Measurements from ENCODE around the gene SEC61B. TPM values are rescaled to one million over a fixed set of nuclear protein-coding genes. Genes with fewer than 3 reads are reported as not detected.
A peak's percentile ranks its signal among the peaks of the same experiment; 100 is the strongest.

The SEC61B gene
- 670 TPM for polyA plus RNA-seq (2013, experiment 1 of 2)
- 669 TPM for polyA plus RNA-seq (2013, experiment 2 of 2)

GRCh38 chr9:99221621-99222415 lies at the start of gene SEC61B, which contains the start of gene ALG2:
Gene SEC61B, plus strand, starts transcription at chr9:99222282. Its CDS starts 82 bp downstream, at chr9:99222364.
Gene ALG2, minus strand, starts transcription at chr9:99221942. Its CDS starts 48 bp downstream, at chr9:99221894.
- Histone ChIP-seq H3K18ac (ENCODE audit: low read depth in 1 of 2, low read length in 2 of 2) (peak within 1 kb of the TSS; percentile 97 to 98), H2BK120ac (ENCODE audit: low read depth, low read length) (peak within 1 kb of the TSS; percentile 90), H3K14ac (ENCODE audit: low read length in 2 of 2) (peak within 1 kb of the TSS; percentile 67 to 100), H3K27ac (ENCODE audit: low read length, poor library complexity, severe bottlenecking) (peak within 1 kb of the TSS; percentile 96), H4K8ac (ENCODE audit: low read length) (peak within 1 kb of the TSS; percentile 98), H2AFZ (ENCODE audit: low read depth, low read length) (peak within 1 kb of the TSS; percentile 99), H3K9me3 (ENCODE audit: control insufficient read depth, low read length) (no peaks in the 10 kb centered on the region), H3K23ac (ENCODE audit: low read length in 2 of 2) (peak within 1 kb of the TSS; percentile 72 to 100), H3K79me1 (replicated peaks; ENCODE audit: low read length, poor library complexity, severe bottlenecking) (peaks cover 14% of the 10 kb centered on the region), H2BK12ac (ENCODE audit: low read length in 2 of 2) (peak within 1 kb of the TSS in 1 of 2 experiments; percentile 73), H2BK5ac (ENCODE audit: low read depth, low read length, poor library complexity, severe bottlenecking) (peak within 1 kb of the TSS; percentile 100), H3K36me3 (ENCODE audit: control insufficient read depth in 1 of 2, insufficient read depth in 2 of 2, low read depth in 1 of 2, low read length in 2 of 2) (peaks cover 12 to 53% of the 10 kb centered on the region in 2 experiments), H3K27me3 (ENCODE audit: control insufficient read depth in 1 of 2, insufficient read depth in 1 of 2, low read length in 2 of 2) (no peaks in the 10 kb centered on the region), H3K4me2 (ENCODE audit: low read length, poor library complexity, severe bottlenecking) (peak within 1 kb of the TSS; percentile 74), H4K91ac (ENCODE audit: low read length) (peak within 1 kb of the TSS; percentile 88), H3K4me3 (ENCODE audit: insufficient read depth in 1 of 2, low read depth in 1 of 2, low read length in 2 of 2) (peak within 1 kb of the TSS; percentile 94 to 100), H3K9ac (ENCODE audit: low read length) (peak within 1 kb of the TSS; percentile 99), H3K4me1 (ENCODE audit: control insufficient read depth, insufficient read depth, low read depth, low read length) (peaks cover 4% of the 10 kb centered on the region), H2AK5ac (ENCODE audit: low read length, severe bottlenecking) (peak within 1 kb of the TSS; percentile 72), H2BK15ac (ENCODE audit: low read depth, poor library complexity, severe bottlenecking) (peak within 1 kb of the TSS; percentile 91), H3K4ac (ENCODE audit: low read depth in 1 of 2, low read length in 2 of 2) (peak within 1 kb of the TSS; percentile 83 to 97)
- peak; percentile 97 for DNase-seq
- under 1% methylated on average over 57 of the region's 70 CpGs for WGBS

- Histone ChIP-seq H3K4me2 (ENCODE audit: low read length, poor library complexity, severe bottlenecking) (no peak overlapping the region), H3K9ac (ENCODE audit: low read length) (no peak overlapping the region), H3K4me1 (ENCODE audit: control insufficient read depth, insufficient read depth, low read depth, low read length) (peaks cover 19% of the 10 kb centered on the region), H4K8ac (ENCODE audit: low read length) (no peak overlapping the region), H2AK5ac (ENCODE audit: low read length, severe bottlenecking) (no peak overlapping the region), H3K27me3 (ENCODE audit: control insufficient read depth in 1 of 2, insufficient read depth in 1 of 2, low read length in 2 of 2) (peaks cover 3 to 52% of the 10 kb centered on the region in 2 experiments), H3K4ac (ENCODE audit: low read depth in 1 of 2, low read length in 2 of 2) (no peak overlapping the region), H3K18ac (ENCODE audit: low read depth in 1 of 2, low read length in 2 of 2) (no peak overlapping the region), H3K36me3 (ENCODE audit: control insufficient read depth in 1 of 2, insufficient read depth in 2 of 2, low read depth in 1 of 2, low read length in 2 of 2) (no peaks in the 10 kb centered on the region), H2BK5ac (ENCODE audit: low read depth, low read length, poor library complexity, severe bottlenecking) (no peak overlapping the region), H3K79me1 (replicated peaks; ENCODE audit: low read length, poor library complexity, severe bottlenecking) (no peaks in the 10 kb centered on the region), H2BK12ac (ENCODE audit: low read length in 2 of 2) (no peak overlapping the region), H2AFZ (ENCODE audit: low read depth, low read length) (no peak overlapping the region), H3K23ac (ENCODE audit: low read length in 2 of 2) (no peak overlapping the region), H4K91ac (ENCODE audit: low read length) (no peak overlapping the region), H3K9me3 (ENCODE audit: control insufficient read depth, low read length) (no peaks in the 10 kb centered on the region), H3K27ac (ENCODE audit: low read length, poor library complexity, severe bottlenecking) (no peak overlapping the region), H2BK120ac (ENCODE audit: low read depth, low read length) (no peak overlapping the region), H2BK15ac (ENCODE audit: low read depth, poor library complexity, severe bottlenecking) (no peak overlapping the region), H3K14ac (ENCODE audit: low read length in 2 of 2) (no peak overlapping the region), H3K4me3 (ENCODE audit: insufficient read depth in 1 of 2, low read depth in 1 of 2, low read length in 2 of 2) (no peak overlapping the region)
- WGBS, result 85% methylated on average over 7 of the region's 10 CpGs
- DNase-seq, result no peak
These were observed 48.2 kb upstream of the SEC61B start for GRCh38 chr9:99173570-99174504.

DNA sequence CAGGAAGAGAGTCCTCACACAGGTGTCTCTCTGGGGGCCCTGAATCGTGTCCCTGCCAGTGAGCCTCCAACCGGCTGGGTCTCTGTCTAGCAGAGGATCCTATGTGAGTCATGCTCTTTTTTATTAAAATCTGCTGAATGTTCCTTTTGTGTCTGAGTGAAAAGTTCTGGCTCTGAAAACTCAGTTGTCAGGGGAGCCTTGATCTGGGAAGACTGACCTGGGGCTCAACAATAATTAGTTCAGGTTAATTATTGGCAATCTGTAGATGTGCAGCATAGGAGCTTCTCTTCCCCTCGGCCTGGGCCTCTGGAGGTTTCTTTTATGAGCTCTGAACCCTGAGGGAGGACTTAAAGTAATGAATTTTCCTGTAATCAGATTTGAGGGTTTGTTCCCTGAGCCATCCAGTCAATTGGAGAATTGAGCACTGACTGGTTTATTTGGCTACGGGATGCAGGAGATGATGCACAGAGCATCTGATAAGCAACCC lies 45.5 kb upstream of the SEC61B start:
- Histone ChIP-seq H2BK120ac (ENCODE audit: low read depth, low read length) (no peak overlapping the region), H3K14ac (ENCODE audit: low read length in 2 of 2) (no peak overlapping the region), H3K27ac (ENCODE audit: low read length, poor library complexity, severe bottlenecking) (peak overlapping the region; percentile 59), H3K23ac (ENCODE audit: low read length in 2 of 2) (no peak overlapping the region), H4K8ac (ENCODE audit: low read length) (no peak overlapping the region), H3K27me3 (ENCODE audit: control insufficient read depth in 1 of 2, insufficient read depth in 1 of 2, low read length in 2 of 2) (peaks cover 0 to 39% of the 10 kb centered on the region in 2 experiments), H3K4ac (ENCODE audit: low read depth in 1 of 2, low read length in 2 of 2) (no peak overlapping the region), H2BK15ac (ENCODE audit: low read depth, poor library complexity, severe bottlenecking) (no peak overlapping the region), H3K9ac (ENCODE audit: low read length) (peak overlapping the region; percentile 2), H3K9me3 (ENCODE audit: control insufficient read depth, low read length) (no peaks in the 10 kb centered on the region), H2AFZ (ENCODE audit: low read depth, low read length) (no peak overlapping the region), H2BK12ac (ENCODE audit: low read length in 2 of 2) (no peak overlapping the region), H3K4me1 (ENCODE audit: control insufficient read depth, insufficient read depth, low read depth, low read length) (peaks cover 15% of the 10 kb centered on the region), H2AK5ac (ENCODE audit: low read length, severe bottlenecking) (no peak overlapping the region), H3K79me1 (replicated peaks; ENCODE audit: low read length, poor library complexity, severe bottlenecking) (no peaks in the 10 kb centered on the region), H3K18ac (ENCODE audit: low read depth in 1 of 2, low read length in 2 of 2) (no peak overlapping the region), H3K4me3 (ENCODE audit: insufficient read depth in 1 of 2, low read depth in 1 of 2, low read length in 2 of 2) (no peak overlapping the region), H4K91ac (ENCODE audit: low read length) (no peak overlapping the region), H3K4me2 (ENCODE audit: low read length, poor library complexity, severe bottlenecking) (peak overlapping the region; percentile 48), H2BK5ac (ENCODE audit: low read depth, low read length, poor library complexity, severe bottlenecking) (peak overlapping the region; percentile 32), H3K36me3 (ENCODE audit: control insufficient read depth in 1 of 2, insufficient read depth in 2 of 2, low read depth in 1 of 2, low read length in 2 of 2) (no peaks in the 10 kb centered on the region)
- DNase-seq, result no peak
- 30% methylated on average over 4 of the region's 4 CpGs for WGBS

All from mesenchymal stem cell (in vitro differentiated cells and primary cell).